HepG2 (cell line): ENCODE data around the gene KIAA1755. TPM values are rescaled to one million over a fixed set of nuclear protein-coding genes. Genes with fewer than 3 reads are reported as not detected.
A peak's percentile ranks its signal among the peaks of the same experiment; 100 is the strongest.

Source experiments
- CC2D1A ChIP-seq: sonication (generic); formaldehyde crosslinking; IDR thresholded peaks from 2 replicates; pipeline ENCODE4 v1.8.1; 2023; ENCODE audit warnings: mild to moderate bottlenecking, missing genetic modification reagents
- CSRNP1 ChIP-seq: sonication (generic); formaldehyde crosslinking; IDR thresholded peaks from 2 replicates; pipeline ENCODE4 v1.8.1; 2023; ENCODE audit warnings: mild to moderate bottlenecking, missing genetic modification reagents
- DDIT3 ChIP-seq: sonication (generic); formaldehyde crosslinking; IDR thresholded peaks from 2 replicates; pipeline ENCODE4 v1.4.0; 2020; ENCODE audit warnings: mild to moderate bottlenecking, missing genetic modification reagents
- FOSL2 ChIP-seq: sonication (generic); formaldehyde crosslinking; IDR thresholded peaks from 2 replicates; pipeline ENCODE4 v1.4.0; 2020; ENCODE audit warnings: missing genetic modification reagents
- FOXM1 ChIP-seq: sonication (generic); formaldehyde crosslinking; IDR thresholded peaks from 2 replicates; pipeline ENCODE4 v1.5.0; 2020; ENCODE audit warnings: missing genetic modification reagents
- KLF12 ChIP-seq: sonication (generic); formaldehyde crosslinking; IDR thresholded peaks from 2 replicates; pipeline ENCODE4 v1.4.0; 2020; ENCODE audit warnings: missing genetic modification reagents, borderline replicate concordance
- KLF9 ChIP-seq: IDR thresholded peaks from 2 replicates; pipeline ENCODE4 v1.6.1; 2016; ENCODE audit warnings: low read depth
- POLR2AphosphoS2 ChIP-seq: IDR thresholded peaks from 2 replicates; pipeline ENCODE4 v1.6.1; 2011; ENCODE audit warnings: low read depth, low read length, improper control_type of control experiment
- POLR2G ChIP-seq: fragments of 200-400 bp; formaldehyde crosslinking; IDR thresholded peaks from 2 replicates; pipeline ENCODE4 v1.6.1; 2018; ENCODE audit warnings: mild to moderate bottlenecking, low read depth, low read length, moderate library complexity
- TAF1 ChIP-seq: sonication (generic); formaldehyde crosslinking; IDR thresholded peaks from 2 replicates; pipeline ENCODE4 v1.4.0; 2020; ENCODE audit warnings: missing genetic modification reagents
- ZBTB34 ChIP-seq: sonication (generic); formaldehyde crosslinking; IDR thresholded peaks from 2 replicates; pipeline ENCODE4 v1.8.0; 2022; ENCODE audit warnings: mild to moderate bottlenecking, missing genetic modification reagents
- ZBTB49 ChIP-seq: sonication (generic); formaldehyde crosslinking; IDR thresholded peaks from 2 replicates; pipeline ENCODE4 v1.4.0; 2020; ENCODE audit warnings: missing genetic modification reagents, borderline replicate concordance
- ZNF546 ChIP-seq: sonication (generic); formaldehyde crosslinking; conservative IDR thresholded peaks from 2 replicates; pipeline ENCODE4 v1.8.1; 2023; ENCODE audit warnings: mild to moderate bottlenecking, missing genetic modification reagents
- ZNF570 ChIP-seq: sonication (generic); formaldehyde crosslinking; IDR thresholded peaks from 2 replicates; pipeline ENCODE4 v1.4.0; 2020; ENCODE audit warnings: mild to moderate bottlenecking, missing genetic modification reagents, borderline replicate concordance
- ZNF772 ChIP-seq: sonication (generic); formaldehyde crosslinking; IDR thresholded peaks from 2 replicates; pipeline ENCODE4 v1.5.0; 2020; ENCODE audit warnings: mild to moderate bottlenecking, missing genetic modification reagents
- ZNF841 ChIP-seq: sonication (generic); formaldehyde crosslinking; IDR thresholded peaks from 2 replicates; pipeline ENCODE4 v1.8.1; 2023; ENCODE audit warnings: missing genetic modification reagents, borderline replicate concordance
- polyA plus RNA-seq, 8 experiments: library from polyadenylated mRNA; depleted of rRNA in 3 of 8; stranded (reverse) in 7 of 8; unstranded in 1 of 8; fragments of >200 nt; fragmentation: Illumina TruSeq in 4 of 8; extraction: Trizol in 4 of 8; gene quantifications; 2 replicates each; pipeline versions ENCODE4 v1.2.1 to v1.2.3, GENCODE V29; 2011 to 2016; ENCODE audit warnings: low read depth in 4 of 8, missing spikeins in 1 of 8, mixed read lengths in 1 of 8; ENCODE audit not compliant: insufficient read depth in 1 of 8
- total RNA-seq, 5 experiments: library from RNA; depleted of rRNA; stranded (reverse); fragments of >200 nt; fragmentation: Illumina TruSeq; extraction: Trizol; gene quantifications; 2 replicates each; pipeline ENCODE4 v1.2.3, GENCODE V29; 2016; ENCODE audit warnings: low read depth in 1 of 5
- TF ChIP-seq, protein P1 (sequence below): sonication (generic); formaldehyde crosslinking; IDR thresholded peaks from 2 replicates; pipeline ENCODE4 v1.4.0; 2020; ENCODE audit warnings: mild to moderate bottlenecking, missing genetic modification reagents
- TF ChIP-seq, protein P2 (sequence below): sonication (generic); formaldehyde crosslinking; IDR thresholded peaks from 2 replicates; pipeline ENCODE4 v1.4.0; 2020; ENCODE audit warnings: missing genetic modification reagents, borderline replicate concordance

The KIAA1755 gene
- total and polyA plus RNA-seq, 2 of the 13 experiments (the other 11 are each of a cell fraction or from before 2014, with no cell fraction given), result 0.04 TPM; not detected in 1

- TF ChIP-seq, protein P1, sequence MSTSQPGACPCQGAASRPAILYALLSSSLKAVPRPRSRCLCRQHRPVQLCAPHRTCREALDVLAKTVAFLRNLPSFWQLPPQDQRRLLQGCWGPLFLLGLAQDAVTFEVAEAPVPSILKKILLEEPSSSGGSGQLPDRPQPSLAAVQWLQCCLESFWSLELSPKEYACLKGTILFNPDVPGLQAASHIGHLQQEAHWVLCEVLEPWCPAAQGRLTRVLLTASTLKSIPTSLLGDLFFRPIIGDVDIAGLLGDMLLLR, result peak; percentile 91; the same call in 1 of the 2 replicates
- TF ChIP-seq ZBTB34 (0 out of 2 replicates have a peak, but pooled peaks have one; percentile 69), CSRNP1 (CRISPR knock-in tag) (no peak), KLF12 (CRISPR knock-in tag) (no peak), ZNF546 (CRISPR knock-in tag) (no peak), ZBTB49 (no peak), TAF1 (no peak), CC2D1A (CRISPR knock-in tag) (no peak), POLR2G (no peak), FOSL2 (CRISPR knock-in tag) (peak; percentile 97), POLR2AphosphoS2 (no peak), ZNF570 (CRISPR knock-in tag) (no peak), FOXM1 (no peak), ZNF772 (CRISPR knock-in tag) (no peak), KLF9 (no peak), DDIT3 (CRISPR knock-in tag) (no peak), ZNF841 (no peak)
- TF ChIP-seq, protein P2, sequence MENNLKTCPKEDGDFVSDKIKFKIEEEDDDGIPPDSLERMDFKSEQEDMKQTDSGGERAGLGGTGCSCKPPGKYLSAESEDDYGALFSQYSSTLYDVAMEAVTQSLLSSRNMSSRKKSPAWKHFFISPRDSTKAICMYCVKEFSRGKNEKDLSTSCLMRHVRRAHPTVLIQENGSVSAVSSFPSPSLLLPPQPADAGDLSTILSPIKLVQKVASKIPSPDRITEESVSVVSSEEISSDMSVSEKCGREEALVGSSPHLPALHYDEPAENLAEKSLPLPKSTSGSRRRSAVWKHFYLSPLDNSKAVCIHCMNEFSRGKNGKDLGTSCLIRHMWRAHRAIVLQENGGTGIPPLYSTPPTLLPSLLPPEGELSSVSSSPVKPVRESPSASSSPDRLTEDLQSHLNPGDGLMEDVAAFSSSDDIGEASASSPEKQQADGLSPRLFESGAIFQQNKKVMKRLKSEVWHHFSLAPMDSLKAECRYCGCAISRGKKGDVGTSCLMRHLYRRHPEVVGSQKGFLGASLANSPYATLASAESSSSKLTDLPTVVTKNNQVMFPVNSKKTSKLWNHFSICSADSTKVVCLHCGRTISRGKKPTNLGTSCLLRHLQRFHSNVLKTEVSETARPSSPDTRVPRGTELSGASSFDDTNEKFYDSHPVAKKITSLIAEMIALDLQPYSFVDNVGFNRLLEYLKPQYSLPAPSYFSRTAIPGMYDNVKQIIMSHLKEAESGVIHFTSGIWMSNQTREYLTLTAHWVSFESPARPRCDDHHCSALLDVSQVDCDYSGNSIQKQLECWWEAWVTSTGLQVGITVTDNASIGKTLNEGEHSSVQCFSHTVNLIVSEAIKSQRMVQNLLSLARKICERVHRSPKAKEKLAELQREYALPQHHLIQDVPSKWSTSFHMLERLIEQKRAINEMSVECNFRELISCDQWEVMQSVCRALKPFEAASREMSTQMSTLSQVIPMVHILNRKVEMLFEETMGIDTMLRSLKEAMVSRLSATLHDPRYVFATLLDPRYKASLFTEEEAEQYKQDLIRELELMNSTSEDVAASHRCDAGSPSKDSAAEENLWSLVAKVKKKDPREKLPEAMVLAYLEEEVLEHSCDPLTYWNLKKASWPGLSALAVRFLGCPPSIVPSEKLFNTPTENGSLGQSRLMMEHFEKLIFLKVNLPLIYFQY (CRISPR knock-in tag), result peak; percentile 61; the same call in 1 of the 2 replicates
Observed at GRCh38 chr20:38167851-38168760, 92.4 kb downstream of the KIAA1755 start (continued).
